Ishikawa (cell line): ENCODE results near the gene MEGF11.

Experiments
- CEBPB ChIP-seq: IDR thresholded peaks from 2 replicates; pipeline ENCODE4 v1.6.1; 2012
- CREB1 ChIP-seq: IDR thresholded peaks from 2 replicates; pipeline ENCODE4 v1.6.1; 2012; ENCODE audit warnings: low read depth
- EGR1 ChIP-seq: IDR thresholded peaks from 2 replicates; pipeline ENCODE4 v1.6.1; 2012
- EP300 ChIP-seq: IDR thresholded peaks from 2 replicates; pipeline ENCODE4 v1.6.1; 2012; ENCODE audit warnings: borderline replicate concordance
- FOXM1 ChIP-seq: IDR thresholded peaks from 2 replicates; pipeline ENCODE4 v1.6.1; 2012; ENCODE audit warnings: low read depth, borderline replicate concordance
- NFIC ChIP-seq: IDR thresholded peaks from 2 replicates; pipeline ENCODE4 v1.6.1; 2012
- RAD21 ChIP-seq: IDR thresholded peaks from 2 replicates; pipeline ENCODE4 v1.6.1; 2012; ENCODE audit warnings: low read depth
- TAF1 ChIP-seq: IDR thresholded peaks from 2 replicates; pipeline ENCODE4 v1.6.1; 2012; ENCODE audit warnings: low read depth, mild to moderate bottlenecking
- TCF12 ChIP-seq: IDR thresholded peaks from 2 replicates; pipeline ENCODE4 v1.6.1; 2012; ENCODE audit warnings: low read depth
- TEAD4 ChIP-seq: IDR thresholded peaks from 2 replicates; pipeline ENCODE4 v1.6.1; 2012
- YY1 ChIP-seq: IDR thresholded peaks from 2 replicates; pipeline ENCODE4 v1.6.1; 2012; ENCODE audit warnings: low read depth
- ZBTB7A ChIP-seq: IDR thresholded peaks from 2 replicates; pipeline ENCODE4 v1.6.1; 2012; ENCODE audit warnings: low read depth
- TF ChIP-seq, protein P1 (sequence below): IDR thresholded peaks from 2 replicates; pipeline ENCODE4 v1.6.1; 2012
- TF ChIP-seq, protein P2 (sequence below): IDR thresholded peaks from 2 replicates; pipeline ENCODE4 v1.6.1; 2012
- TF ChIP-seq, protein P3 (sequence below): IDR thresholded peaks from 2 replicates; pipeline ENCODE4 v1.6.1; 2012; ENCODE audit warnings: low read depth, mild to moderate bottlenecking

Gene MEGF11

DNA sequence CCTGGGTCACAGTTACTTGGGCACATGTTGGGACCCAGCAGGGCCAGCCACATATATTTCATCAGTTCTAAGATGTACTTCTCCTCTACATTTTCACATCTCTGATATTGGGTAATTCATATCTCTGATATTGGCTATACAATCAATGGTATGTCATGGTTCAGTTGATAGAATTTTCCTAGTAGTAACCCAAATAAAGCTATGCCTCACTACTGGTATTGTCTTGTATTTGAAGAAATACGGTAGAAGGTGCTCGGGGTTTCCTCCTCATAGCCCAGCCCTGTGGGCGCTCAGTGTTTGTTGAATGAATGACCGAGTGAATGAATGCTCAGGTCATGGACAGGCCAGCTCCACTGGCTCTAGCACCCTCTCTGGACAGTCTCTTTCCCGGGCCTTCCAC is 290.2 kb downstream of the MEGF11 start:
- TF ChIP-seq EGR1 (no peak), EP300 (no peak), TCF12 (no peak), TEAD4 (no peak), NFIC (no peak), TAF1 (no peak), ZBTB7A (no peak), RAD21 (no peak), CREB1 (no peak), FOXM1 (no peak), YY1 (no peak), CEBPB (no peak)
- TF ChIP-seq, protein P1, sequence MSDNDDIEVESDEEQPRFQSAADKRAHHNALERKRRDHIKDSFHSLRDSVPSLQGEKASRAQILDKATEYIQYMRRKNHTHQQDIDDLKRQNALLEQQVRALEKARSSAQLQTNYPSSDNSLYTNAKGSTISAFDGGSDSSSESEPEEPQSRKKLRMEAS, result no peak
- TF ChIP-seq, protein P2, sequence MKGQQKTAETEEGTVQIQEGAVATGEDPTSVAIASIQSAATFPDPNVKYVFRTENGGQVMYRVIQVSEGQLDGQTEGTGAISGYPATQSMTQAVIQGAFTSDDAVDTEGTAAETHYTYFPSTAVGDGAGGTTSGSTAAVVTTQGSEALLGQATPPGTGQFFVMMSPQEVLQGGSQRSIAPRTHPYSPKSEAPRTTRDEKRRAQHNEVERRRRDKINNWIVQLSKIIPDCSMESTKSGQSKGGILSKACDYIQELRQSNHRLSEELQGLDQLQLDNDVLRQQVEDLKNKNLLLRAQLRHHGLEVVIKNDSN, result no peak
- TF ChIP-seq, protein P3, sequence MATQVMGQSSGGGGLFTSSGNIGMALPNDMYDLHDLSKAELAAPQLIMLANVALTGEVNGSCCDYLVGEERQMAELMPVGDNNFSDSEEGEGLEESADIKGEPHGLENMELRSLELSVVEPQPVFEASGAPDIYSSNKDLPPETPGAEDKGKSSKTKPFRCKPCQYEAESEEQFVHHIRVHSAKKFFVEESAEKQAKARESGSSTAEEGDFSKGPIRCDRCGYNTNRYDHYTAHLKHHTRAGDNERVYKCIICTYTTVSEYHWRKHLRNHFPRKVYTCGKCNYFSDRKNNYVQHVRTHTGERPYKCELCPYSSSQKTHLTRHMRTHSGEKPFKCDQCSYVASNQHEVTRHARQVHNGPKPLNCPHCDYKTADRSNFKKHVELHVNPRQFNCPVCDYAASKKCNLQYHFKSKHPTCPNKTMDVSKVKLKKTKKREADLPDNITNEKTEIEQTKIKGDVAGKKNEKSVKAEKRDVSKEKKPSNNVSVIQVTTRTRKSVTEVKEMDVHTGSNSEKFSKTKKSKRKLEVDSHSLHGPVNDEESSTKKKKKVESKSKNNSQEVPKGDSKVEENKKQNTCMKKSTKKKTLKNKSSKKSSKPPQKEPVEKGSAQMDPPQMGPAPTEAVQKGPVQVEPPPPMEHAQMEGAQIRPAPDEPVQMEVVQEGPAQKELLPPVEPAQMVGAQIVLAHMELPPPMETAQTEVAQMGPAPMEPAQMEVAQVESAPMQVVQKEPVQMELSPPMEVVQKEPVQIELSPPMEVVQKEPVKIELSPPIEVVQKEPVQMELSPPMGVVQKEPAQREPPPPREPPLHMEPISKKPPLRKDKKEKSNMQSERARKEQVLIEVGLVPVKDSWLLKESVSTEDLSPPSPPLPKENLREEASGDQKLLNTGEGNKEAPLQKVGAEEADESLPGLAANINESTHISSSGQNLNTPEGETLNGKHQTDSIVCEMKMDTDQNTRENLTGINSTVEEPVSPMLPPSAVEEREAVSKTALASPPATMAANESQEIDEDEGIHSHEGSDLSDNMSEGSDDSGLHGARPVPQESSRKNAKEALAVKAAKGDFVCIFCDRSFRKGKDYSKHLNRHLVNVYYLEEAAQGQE, result no peak

DNA sequence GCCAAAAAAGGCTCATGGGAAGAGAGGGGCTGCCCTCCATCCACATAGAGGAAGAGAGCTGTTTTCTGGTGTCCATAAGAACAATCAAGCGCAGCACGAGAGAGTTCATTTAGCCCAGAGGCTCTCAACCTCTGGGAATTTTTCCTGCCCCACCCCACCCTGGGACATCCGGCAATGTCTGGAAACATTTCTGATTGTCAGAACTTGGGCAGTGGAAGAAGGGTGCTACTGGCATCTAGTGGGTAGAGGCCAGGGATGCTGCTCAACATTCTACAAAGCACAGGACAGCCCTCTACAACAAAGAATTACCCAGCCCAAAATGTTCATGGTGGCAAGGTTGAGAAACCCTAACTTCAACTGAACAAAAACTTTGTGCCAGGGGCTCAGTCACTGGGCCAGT is 291.4 kb downstream of the MEGF11 start:
- TF ChIP-seq NFIC (no peak), RAD21 (peak; percentile 28; the same call in 1 of the 2 replicates)

DNA sequence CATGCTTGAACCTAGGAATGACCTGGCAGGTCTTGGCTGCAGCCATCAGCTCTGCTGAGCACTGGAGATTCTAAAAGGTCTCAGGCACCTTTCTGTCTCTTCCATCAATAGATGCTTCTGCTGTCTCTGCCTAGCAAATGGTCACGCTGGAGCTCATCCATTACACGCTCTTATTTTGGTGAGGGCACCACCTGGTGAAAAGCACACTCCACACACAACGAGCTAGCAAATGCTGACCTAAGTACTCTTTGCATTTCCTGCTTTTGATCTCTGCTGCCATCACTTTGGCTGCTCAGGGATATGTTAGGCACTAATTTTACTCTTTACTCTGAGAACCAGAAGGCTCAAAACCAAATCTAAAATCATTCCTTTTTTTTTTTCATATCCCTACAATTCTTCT is 293.0 kb downstream of the MEGF11 start:
- TF ChIP-seq EGR1 (no peak), EP300 (no peak), ZBTB7A (no peak), NFIC (no peak), YY1 (no peak), TEAD4 (no peak), FOXM1 (no peak), TCF12 (no peak), CEBPB (no peak), CREB1 (no peak), TAF1 (no peak)
- TF ChIP-seq, protein P1, result no peak
- TF ChIP-seq, protein P3, result no peak
- TF ChIP-seq, protein P2, result no peak

DNA sequence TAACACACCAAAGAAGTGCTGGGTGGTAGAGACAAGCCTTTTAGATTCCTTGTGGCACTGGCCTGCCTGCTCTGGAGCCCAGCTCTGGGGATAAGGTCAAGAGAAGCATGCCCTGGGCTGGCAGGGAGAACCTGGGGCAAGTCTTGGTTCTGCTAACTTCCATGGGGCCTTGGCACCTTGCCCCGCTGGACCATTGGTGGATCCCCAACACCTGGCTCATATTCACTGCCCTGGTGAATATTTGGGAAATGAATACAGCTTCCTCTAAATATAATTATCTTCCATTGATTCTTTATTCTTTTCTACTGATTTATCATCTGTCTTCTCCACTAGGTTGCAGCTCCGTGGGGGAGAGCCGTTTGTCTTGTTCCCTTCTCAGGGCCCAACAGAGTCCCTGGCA is 294.7 kb downstream of the MEGF11 start:
- no peak for TF ChIP-seq ZBTB7A
- no peak for TF ChIP-seq FOXM1
- TF ChIP-seq CREB1, result no peak

DNA sequence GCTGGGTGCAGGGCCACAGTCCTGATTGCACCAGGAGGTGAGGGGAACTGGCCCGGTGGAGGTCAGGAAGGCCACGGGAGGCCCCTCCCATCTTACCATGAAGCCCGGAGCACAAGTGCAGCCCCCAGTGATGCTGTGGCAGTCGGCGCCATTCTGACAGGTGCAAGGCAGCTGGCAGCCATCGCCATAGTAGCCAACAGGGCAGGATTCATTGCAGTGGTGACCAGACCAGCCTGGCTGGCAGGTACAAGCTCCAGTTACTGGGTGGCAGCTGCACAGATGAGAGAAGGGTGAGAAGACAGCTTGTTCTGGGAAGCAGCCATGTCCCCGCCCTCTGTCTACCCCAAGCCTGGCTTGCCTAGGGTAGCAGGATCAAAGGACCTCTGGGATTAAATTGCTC is 296.1 kb downstream of the MEGF11 start:
- TF ChIP-seq EGR1, result no peak
- TF ChIP-seq ZBTB7A, result no peak
- TF ChIP-seq TAF1, result no peak
- TF ChIP-seq, protein P1, result no peak
- TF ChIP-seq RAD21, result no peak
- TF ChIP-seq EP300, result no peak
- TF ChIP-seq FOXM1, result no peak
- no peak for TF ChIP-seq CREB1
- TF ChIP-seq, protein P3, result no peak
- no peak for TF ChIP-seq YY1
- TF ChIP-seq TEAD4, result no peak
- no peak for TF ChIP-seq TCF12
- TF ChIP-seq CEBPB, result no peak
- no peak for TF ChIP-seq NFIC
- TF ChIP-seq, protein P2, result no peak
